ENCODE data around the gene CREBRF. TPM values are rescaled to one million over a fixed set of nuclear protein-coding genes. Genes with fewer than 3 reads are reported as not detected.

CREBRF gene
- total RNA-seq, 2 experiments from 2014 or later: 92.7 to 99.6 TPM

DNA sequence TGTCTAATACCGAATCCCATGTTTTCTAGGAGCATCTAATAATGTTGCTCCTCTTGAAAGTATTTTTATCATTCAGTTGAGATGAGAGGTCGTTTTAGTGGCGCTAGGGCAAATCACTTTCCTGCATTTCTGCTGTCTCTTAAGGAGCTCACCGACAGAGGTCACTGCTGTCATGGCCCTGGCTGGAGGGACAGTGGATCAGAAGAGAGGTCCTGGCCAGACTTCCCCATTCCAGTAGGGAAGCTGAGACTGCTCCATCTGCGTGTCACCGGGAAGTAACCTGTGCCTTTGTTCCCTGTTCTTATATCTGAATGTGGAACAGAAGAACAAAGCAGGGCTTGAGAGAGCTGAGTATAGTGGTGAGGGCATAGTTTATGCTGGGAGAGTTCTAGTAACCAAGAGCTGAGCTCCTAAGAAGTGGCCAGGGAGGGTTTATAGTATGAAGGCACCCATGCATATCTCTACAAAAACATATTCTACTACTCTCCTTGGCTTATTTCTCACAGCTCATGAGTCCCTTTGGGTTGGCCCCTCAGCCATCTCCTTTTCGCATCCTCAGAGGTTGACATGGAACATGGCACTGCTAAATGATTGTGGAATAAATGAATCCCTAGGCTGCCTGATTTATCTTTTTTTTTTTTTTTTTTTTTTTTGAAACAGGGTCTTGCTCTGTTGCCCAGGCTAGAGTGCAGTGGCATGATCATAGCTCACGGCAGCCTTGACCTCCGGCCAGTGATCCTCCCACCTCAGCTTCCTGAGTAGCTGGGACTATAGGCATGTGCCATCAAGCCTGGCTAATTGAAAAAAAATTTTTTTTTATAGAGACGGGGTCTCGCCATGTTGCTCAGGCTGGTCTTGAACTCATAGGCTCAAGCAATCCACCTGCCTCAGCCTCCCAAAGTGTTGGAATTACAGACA is 45.3 kb upstream of the CREBRF start:
- CTCF ChIA-PET: interaction anchor here (0.5 to 1.5 kb wide), 3 partner anchors 27 to 1273 kb away, joined by 3 to 4 read pairs (median 3); no protein-coding TSS in a partner anchor
- intact Hi-C loops (cut with DNase I, micrococcal nuclease): no loop called here

DNA sequence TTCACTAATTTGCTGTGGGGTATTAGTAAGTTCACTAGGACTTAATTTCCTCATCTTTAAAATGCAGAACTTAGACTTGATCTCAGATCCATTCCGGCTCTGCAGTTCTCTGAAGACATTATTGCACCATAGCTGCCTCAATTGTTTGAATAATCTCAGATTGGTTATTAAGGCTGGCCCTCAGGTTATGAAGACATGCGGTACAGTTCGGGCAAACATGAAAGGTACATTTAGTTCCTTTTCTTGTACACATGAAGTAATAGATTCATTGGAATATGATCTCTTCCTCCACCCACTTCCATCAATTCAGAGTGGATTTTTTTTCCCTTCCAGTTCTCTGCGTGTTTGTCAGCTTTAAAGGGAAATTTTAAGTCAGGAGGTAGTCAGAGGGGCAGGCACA is 44.6 kb upstream of the CREBRF start:
- H3K36me3 ChIP-seq (ENCODE audit: insufficient read depth, low read length): peaks cover 8% of the 10 kb centered on the region
- DNase-seq (no peak), ATAC-seq (ENCODE audit: poor library complexity) (no peak)
- ChIA-PET POLR2A (no interaction called here), CTCF (interaction anchor here (0.7 kb wide), 1 partner anchor 1273 kb away, joined by 3 read pairs; no protein-coding TSS in a partner anchor)
- H3K4me3 Mint-ChIP-seq: no peak overlapping the region
- no peaks in the 10 kb centered on the region for H3K9me3 Mint-ChIP-seq
- H3K27me3 ChIP-seq (ENCODE audit: control insufficient read depth in 1 of 2, insufficient read depth in 2 of 2, low read length in 2 of 2): no peaks in the 10 kb centered on the region
- TF ChIP-seq, protein P1, sequence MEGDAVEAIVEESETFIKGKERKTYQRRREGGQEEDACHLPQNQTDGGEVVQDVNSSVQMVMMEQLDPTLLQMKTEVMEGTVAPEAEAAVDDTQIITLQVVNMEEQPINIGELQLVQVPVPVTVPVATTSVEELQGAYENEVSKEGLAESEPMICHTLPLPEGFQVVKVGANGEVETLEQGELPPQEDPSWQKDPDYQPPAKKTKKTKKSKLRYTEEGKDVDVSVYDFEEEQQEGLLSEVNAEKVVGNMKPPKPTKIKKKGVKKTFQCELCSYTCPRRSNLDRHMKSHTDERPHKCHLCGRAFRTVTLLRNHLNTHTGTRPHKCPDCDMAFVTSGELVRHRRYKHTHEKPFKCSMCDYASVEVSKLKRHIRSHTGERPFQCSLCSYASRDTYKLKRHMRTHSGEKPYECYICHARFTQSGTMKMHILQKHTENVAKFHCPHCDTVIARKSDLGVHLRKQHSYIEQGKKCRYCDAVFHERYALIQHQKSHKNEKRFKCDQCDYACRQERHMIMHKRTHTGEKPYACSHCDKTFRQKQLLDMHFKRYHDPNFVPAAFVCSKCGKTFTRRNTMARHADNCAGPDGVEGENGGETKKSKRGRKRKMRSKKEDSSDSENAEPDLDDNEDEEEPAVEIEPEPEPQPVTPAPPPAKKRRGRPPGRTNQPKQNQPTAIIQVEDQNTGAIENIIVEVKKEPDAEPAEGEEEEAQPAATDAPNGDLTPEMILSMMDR (IDR thresholded peaks at IDR 0.05): no peak
- H3K4me3 ChIP-seq (ENCODE audit: low read length): no peak overlapping the region
- H3K27ac Mint-ChIP-seq: peak overlapping the region; percentile 72
- intact Hi-C loops (cut with DNase I, micrococcal nuclease): no loop called here
- H3K27ac ChIP-seq (ENCODE audit: low read depth in 1 of 2, low read length in 2 of 2): no peak overlapping the region
- peaks cover 21% of the 10 kb centered on the region for H3K4me1 ChIP-seq (ENCODE audit: insufficient read depth, low read length)
- no peaks in the 10 kb centered on the region for H3K9me3 ChIP-seq (ENCODE audit: control insufficient read depth in 1 of 2, insufficient read depth in 1 of 2, low read length in 2 of 2)
- peaks cover 61% of the 10 kb centered on the region for H3K4me1 Mint-ChIP-seq (ENCODE audit: low read depth)
- H3K36me3 Mint-ChIP-seq (ENCODE audit: low read depth): peaks cover 23% of the 10 kb centered on the region
- no peaks in the 10 kb centered on the region for H3K27me3 Mint-ChIP-seq

More for the DNA sequence above, 45.3 kb upstream of the CREBRF start:
- no peaks in the 10 kb centered on the region for H3K27me3 ChIP-seq (ENCODE audit: control insufficient read depth in 1 of 2, insufficient read depth in 2 of 2, low read length in 2 of 2)
- H3K4me3 Mint-ChIP-seq: no peak overlapping the region
- H3K4me1 Mint-ChIP-seq (ENCODE audit: low read depth): peaks cover 57% of the 10 kb centered on the region
- H3K9me3 ChIP-seq (ENCODE audit: control insufficient read depth in 1 of 2, insufficient read depth in 1 of 2, low read length in 2 of 2): no peaks in the 10 kb centered on the region
- TF ChIP-seq, protein P1 (IDR thresholded peaks at IDR 0.05): no peak
- H3K36me3 ChIP-seq (ENCODE audit: insufficient read depth, low read length): peaks cover 8% of the 10 kb centered on the region
- no peak overlapping the region for H3K27ac ChIP-seq (ENCODE audit: low read depth in 1 of 2, low read length in 2 of 2)
- POLR2A ChIA-PET: no interaction called here
- H3K4me3 ChIP-seq (ENCODE audit: low read length): no peak overlapping the region
- peak overlapping the region; percentile 42 for H3K27ac Mint-ChIP-seq
- ATAC-seq (ENCODE audit: poor library complexity) (no peak), DNase-seq (peak in 2 of 14 experiments; percentile 40)
- H3K27me3 Mint-ChIP-seq: no peaks in the 10 kb centered on the region
- peaks cover 23% of the 10 kb centered on the region for H3K36me3 Mint-ChIP-seq (ENCODE audit: low read depth)
- peaks cover 16% of the 10 kb centered on the region for H3K4me1 ChIP-seq (ENCODE audit: insufficient read depth, low read length)
- H3K9me3 Mint-ChIP-seq: no peaks in the 10 kb centered on the region

DNA sequence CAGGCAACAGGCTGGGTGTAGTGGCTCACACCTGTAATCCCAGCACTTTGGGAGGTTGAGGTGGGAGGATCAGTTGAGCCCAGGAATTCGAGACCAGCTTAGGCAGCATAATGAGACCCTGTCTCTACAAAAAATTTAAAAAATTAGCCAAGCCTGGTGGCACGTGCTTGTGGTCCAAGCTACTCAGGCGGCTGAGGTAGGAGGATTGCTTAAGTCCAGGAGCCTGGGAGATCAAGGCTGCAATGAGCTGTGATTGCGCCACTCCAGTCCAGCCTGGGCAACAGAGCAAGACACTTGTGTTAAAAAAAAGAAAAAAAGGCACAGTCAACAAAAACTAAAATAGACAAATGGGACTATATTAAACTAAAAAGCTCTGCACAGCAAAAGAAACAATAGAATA is 43.3 kb upstream of the CREBRF start:
- DNase-seq (no peak), ATAC-seq (ENCODE audit: poor library complexity) (no peak)
- POLR2A ChIA-PET: interaction anchor here (1.0 to 1.1 kb wide), 2 partner anchors 10 to 22 kb away, joined by 3 read pairs; no protein-coding TSS in a partner anchor
- Mint-ChIP-seq H3K27me3 (no peaks in the 10 kb centered on the region), H3K4me1 (ENCODE audit: low read depth) (peaks cover 56% of the 10 kb centered on the region), H3K27ac (no peak overlapping the region), H3K9me3 (no peaks in the 10 kb centered on the region), H3K4me3 (no peak overlapping the region), H3K36me3 (ENCODE audit: low read depth) (peaks cover 30% of the 10 kb centered on the region)
- CTCF ChIA-PET: no interaction called here
- TF ChIP-seq, protein P1 (IDR thresholded peaks at IDR 0.05): no peak
- Histone ChIP-seq H3K4me3 (ENCODE audit: low read length) (no peak overlapping the region), H3K36me3 (ENCODE audit: insufficient read depth, low read length) (peaks cover 8% of the 10 kb centered on the region), H3K27me3 (ENCODE audit: control insufficient read depth in 1 of 2, insufficient read depth in 2 of 2, low read length in 2 of 2) (no peaks in the 10 kb centered on the region), H3K9me3 (ENCODE audit: control insufficient read depth in 1 of 2, insufficient read depth in 1 of 2, low read length in 2 of 2) (no peaks in the 10 kb centered on the region), H3K4me1 (ENCODE audit: insufficient read depth, low read length) (peaks cover 17% of the 10 kb centered on the region), H3K27ac (ENCODE audit: low read depth in 1 of 2, low read length in 2 of 2) (no peak overlapping the region)
- intact Hi-C loops (cut with DNase I, micrococcal nuclease): no loop called here

Measured in CD4-positive, alpha-beta T cell (primary cell).